Measurements from ENCODE around the gene CARMIL1. TPM values are rescaled to one million over a fixed set of nuclear protein-coding genes. Genes with fewer than 3 reads are reported as not detected.

CARMIL1 gene
- total and polyA plus RNA-seq, 11 donors = 2.4 to 9.1 (median 5.3) TPM

GRCh38 chr6:25660512-25660911 lies 381.3 kb downstream of the CARMIL1 start:
- Histone ChIP-seq H3K4me3 (no peak overlapping the region), H3K27me3 (peaks cover 0 to 23% (median 0%) of the 10 kb centered on the region in 9 donors), H3K27ac (no peak overlapping the region), H3K36me3 (no peaks in the 10 kb centered on the region), H3K9me3 (no peaks in the 10 kb centered on the region), H3K4me1 (no peaks in the 10 kb centered on the region)
- ATAC-seq = no peak
- intact Hi-C loops (cut with DNase I) = no loop called here
- TF ChIP-seq POLR2A (IDR thresholded peaks at IDR 0.05) (no peak), CTCF (IDR thresholded peaks at IDR 0.05) (no peak)
- no peak for DNase-seq

GRCh38 chr6:25661129-25661779 lies 382.1 kb downstream of the CARMIL1 start:
- Histone ChIP-seq H3K4me1 (no peaks in the 10 kb centered on the region), H3K27ac (no peak overlapping the region), H3K9me3 (no peaks in the 10 kb centered on the region), H3K27me3 (peaks cover 0 to 24% (median 0%) of the 10 kb centered on the region in 9 donors), H3K4me3 (no peak overlapping the region), H3K36me3 (no peaks in the 10 kb centered on the region)
- intact Hi-C loops (cut with DNase I) = no loop called here
- no peak for DNase-seq
- ATAC-seq = no peak
- WGBS, 4 donors = 73 to 76% (median 75%) methylated on average over 5 of the region's 5 CpGs
- TF ChIP-seq CTCF (IDR thresholded peaks at IDR 0.05) = no peak
- no peak for TF ChIP-seq POLR2A (IDR thresholded peaks at IDR 0.05)

- ATAC-seq = no peak
- Histone ChIP-seq H3K4me1 (no peaks in the 10 kb centered on the region), H3K27ac (no peak overlapping the region), H3K36me3 (no peaks in the 10 kb centered on the region), H3K9me3 (no peaks in the 10 kb centered on the region), H3K27me3 (peaks cover 0 to 24% (median 0%) of the 10 kb centered on the region in 9 donors), H3K4me3 (no peak overlapping the region)
- TF ChIP-seq CTCF (IDR thresholded peaks at IDR 0.05) = no peak
- no peak for TF ChIP-seq POLR2A (IDR thresholded peaks at IDR 0.05)
- intact Hi-C loops (cut with DNase I) = no loop called here
- no peak for DNase-seq
- 44 to 68% (median 58%) methylated on average over 4 of the region's 4 CpGs for WGBS, 4 donors
Measured at GRCh38 chr6:25665455-25665854, 386.3 kb downstream of the CARMIL1 start.

GRCh38 chr6:25669413-25669812 lies 390.2 kb downstream of the CARMIL1 start:
- WGBS, 4 donors = 85 to 93% (median 92%) methylated on average over 5 of the region's 5 CpGs
- no peak for DNase-seq

More at GRCh38 chr6:25669413-25669812, 390.2 kb downstream of the CARMIL1 start:
- no peak for ATAC-seq
- Histone ChIP-seq H3K36me3 (no peaks in the 10 kb centered on the region), H3K27me3 (peaks cover 0 to 12% (median 0%) of the 10 kb centered on the region in 9 donors), H3K27ac (no peak overlapping the region), H3K9me3 (no peaks in the 10 kb centered on the region), H3K4me1 (no peaks in the 10 kb centered on the region), H3K4me3 (no peak overlapping the region)
- no peak for TF ChIP-seq POLR2A (IDR thresholded peaks at IDR 0.05)
- TF ChIP-seq CTCF (IDR thresholded peaks at IDR 0.05) = no peak
- intact Hi-C loops (cut with DNase I) = no loop called here

All from heart left ventricle (tissue), 16 donors.